ENCODE measurements around the gene CLMN. TPM values are rescaled to one million over a fixed set of nuclear protein-coding genes. Genes with fewer than 3 reads are reported as not detected.
A peak's percentile ranks its signal among the peaks of the same experiment; 100 is the strongest.

Gene CLMN
- total and polyA plus RNA-seq, 8 donors, result 17.4 to 78.1 (median 59.8) TPM

GRCh38 chr14:95229749-95230148 lies 90.0 kb downstream of the CLMN start:
- H3K36me3 ChIP-seq, result no peaks in the 10 kb centered on the region
- intact Hi-C loops (cut with DNase I), result no loop called here
- H3K9me3 ChIP-seq, result no peaks in the 10 kb centered on the region
- no peak overlapping the region for H3K4me3 ChIP-seq
- DNase-seq (no peak), ATAC-seq (no peak), FAIRE-seq (no peak)
- no peak for TF ChIP-seq CTCF (IDR thresholded peaks at IDR 0.05)
- no peak overlapping the region for H3K27ac ChIP-seq
- WGBS, 2 donors, result 79 to 84% methylated on average over 6 of the region's 6 CpGs
- no peaks in the 10 kb centered on the region for H3K27me3 ChIP-seq
- H3K4me1 ChIP-seq, result peaks cover 37 to 69% (median 62%) of the 10 kb centered on the region in 3 donors

- no peak for FAIRE-seq
- Histone ChIP-seq H3K27ac (peak overlapping the region; percentile 7 to 92 (median 82)), H3K27me3 (no peaks in the 10 kb centered on the region), H3K9me3 (no peaks in the 10 kb centered on the region), H3K36me3 (no peaks in the 10 kb centered on the region), H3K4me3 (no peak overlapping the region), H3K4me1 (peaks cover 25 to 60% (median 53%) of the 10 kb centered on the region in 3 donors)
- 43 to 53% methylated on average over 7 of the region's 7 CpGs for WGBS, 2 donors
- ATAC-seq, result peak in 1 of 4 donors; percentile 21
- DNase-seq, result no peak
- TF ChIP-seq CTCF (IDR thresholded peaks at IDR 0.05), result no peak
- intact Hi-C loops (cut with DNase I), result no loop called here
Observed at GRCh38 chr14:95228240-95228639, 91.5 kb downstream of the CLMN start.

GRCh38 chr14:95227279-95227860 lies 92.3 kb downstream of the CLMN start:
- DNase-seq, result peak; percentile 59 to 79 (median 68)
- TF ChIP-seq CTCF (IDR thresholded peaks at IDR 0.05), result no peak
- ATAC-seq, result peak; percentile 44 to 78 (median 64)
- Histone ChIP-seq H3K27me3 (no peaks in the 10 kb centered on the region), H3K27ac (peak overlapping the region; percentile 49 to 92 (median 82)), H3K4me3 (no peak overlapping the region), H3K4me1 (peaks cover 22 to 55% (median 51%) of the 10 kb centered on the region in 3 donors), H3K9me3 (no peaks in the 10 kb centered on the region), H3K36me3 (no peaks in the 10 kb centered on the region)
- no peak for FAIRE-seq
- 17% methylated on average over 19 of the region's 19 CpGs for WGBS, 2 donors
- intact Hi-C loops (cut with DNase I), result no loop called here

GRCh38 chr14:95226801-95227200 lies 92.9 kb downstream of the CLMN start:
- Histone ChIP-seq H3K4me1 (peaks cover 17 to 49% (median 45%) of the 10 kb centered on the region in 3 donors), H3K4me3 (no peak overlapping the region), H3K27me3 (no peaks in the 10 kb centered on the region), H3K27ac (peak overlapping the region; percentile 49 to 92 (median 82)), H3K9me3 (no peaks in the 10 kb centered on the region), H3K36me3 (peaks cover 0 to under 1% (median 0%) of the 10 kb centered on the region in 3 donors)
- ATAC-seq (peak in 2 of 4 donors; percentile 1 to 4), FAIRE-seq (no peak), DNase-seq (no peak)
- intact Hi-C loops (cut with DNase I), result no loop called here
- no peak for TF ChIP-seq CTCF (IDR thresholded peaks at IDR 0.05)
- WGBS, 2 donors, result 68 to 71% methylated on average over 8 of the region's 8 CpGs

- intact Hi-C loops (cut with DNase I), result no loop called here
- H3K27ac ChIP-seq, result peak overlapping the region in 3 of 4 donors; percentile 16 to 92 (median 89)
- DNase-seq, result peak in 5 of 6 donors; percentile 48 to 60 (median 54)
Observed at GRCh38 chr14:95225251-95225887, 94.3 kb downstream of the CLMN start.

More at GRCh38 chr14:95225251-95225887, 94.3 kb downstream of the CLMN start:
- Histone ChIP-seq H3K4me1 (peaks cover 12 to 45% (median 40%) of the 10 kb centered on the region in 3 donors), H3K27me3 (no peaks in the 10 kb centered on the region), H3K36me3 (peaks cover 0 to 8% (median 0%) of the 10 kb centered on the region in 3 donors), H3K9me3 (no peaks in the 10 kb centered on the region), H3K4me3 (no peak overlapping the region)
- TF ChIP-seq CTCF (IDR thresholded peaks at IDR 0.05), result no peak
- peak; percentile 48 to 65 (median 59) for ATAC-seq
- FAIRE-seq, result no peak
- WGBS, 2 donors, result 61 to 66% methylated on average over 7 of the region's 7 CpGs
